ENCODE data around the gene ZNF277.
A peak's percentile ranks its signal among the peaks of the same experiment; 100 is the strongest.

Gene ZNF277

DNA sequence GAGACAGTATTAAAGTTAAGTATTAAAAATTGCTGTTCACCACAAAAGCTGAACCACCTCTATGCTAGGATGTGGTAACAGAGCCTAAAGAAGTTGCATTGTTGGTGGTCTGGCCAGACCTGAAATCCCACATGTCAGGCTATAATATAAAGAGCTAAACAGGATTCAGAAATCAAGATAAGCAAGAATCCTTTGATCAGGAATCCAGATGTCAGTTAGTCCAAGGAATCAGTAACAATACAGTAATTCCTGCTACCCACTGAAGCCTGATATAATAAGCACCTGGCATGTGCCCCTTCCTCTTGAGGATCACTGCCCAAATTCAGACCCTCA, 48.9 kb downstream of the ZNF277 start:
- DNase-seq, result no peak

DNA sequence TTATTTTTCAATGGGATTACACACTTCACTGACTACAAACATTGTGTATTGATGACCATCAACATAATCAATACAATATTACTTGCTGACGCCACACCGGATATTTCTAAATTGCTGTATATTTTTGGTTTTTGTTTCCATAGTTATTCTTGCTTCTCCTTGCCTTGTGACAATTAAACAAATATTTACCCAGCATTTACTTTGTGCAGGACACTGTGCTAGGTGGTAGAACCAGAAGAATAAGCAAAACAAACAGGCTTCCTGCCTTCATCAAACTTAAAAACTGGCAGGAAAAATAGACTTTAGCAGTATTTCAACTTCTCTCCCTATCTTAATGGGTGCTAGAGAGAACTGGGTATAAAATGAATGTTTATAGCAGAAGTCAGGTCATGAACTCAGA, 50.6 kb downstream of the ZNF277 start:
- DNase-seq, result no peak

DNA sequence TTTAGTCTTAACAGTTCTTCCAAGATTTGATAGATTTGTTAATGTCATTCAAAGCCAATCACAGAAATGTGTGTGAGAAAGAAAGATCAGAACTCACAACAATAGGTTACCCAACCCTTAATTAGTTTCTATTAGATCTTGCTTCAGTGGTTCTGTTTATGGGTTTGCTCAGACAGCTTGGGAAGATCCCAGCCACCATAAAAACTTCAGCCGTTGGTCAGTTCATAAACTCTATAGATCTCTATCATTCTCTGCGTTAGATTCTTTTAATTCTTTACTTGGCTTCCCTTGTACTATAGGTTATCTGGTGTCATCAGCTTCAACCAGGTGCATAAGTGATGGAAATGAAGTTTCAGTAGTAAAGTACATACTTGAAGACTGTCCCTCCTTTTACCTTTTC, 54.4 kb downstream of the ZNF277 start:
- DNase-seq, result no peak

DNA sequence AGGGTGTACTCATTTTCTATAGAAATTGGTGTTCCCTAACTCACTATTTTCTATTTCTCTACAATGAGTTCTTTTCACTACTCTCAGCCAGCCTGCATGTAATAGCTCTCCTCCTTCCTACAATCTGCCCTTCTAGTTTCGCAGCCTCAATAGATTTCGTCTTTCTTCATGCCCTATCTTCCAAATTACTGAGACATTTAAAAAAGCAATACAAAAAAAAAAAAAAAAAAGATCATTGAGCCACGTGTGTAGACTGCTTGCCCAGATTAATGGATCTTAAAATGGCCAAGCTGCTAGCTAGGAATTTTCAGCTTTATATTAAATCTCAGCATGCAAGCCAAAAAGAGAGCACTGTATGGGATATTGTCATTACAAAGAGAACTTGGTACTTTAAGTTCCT, 55.5 kb downstream of the ZNF277 start:
- DNase-seq, result no peak

DNA sequence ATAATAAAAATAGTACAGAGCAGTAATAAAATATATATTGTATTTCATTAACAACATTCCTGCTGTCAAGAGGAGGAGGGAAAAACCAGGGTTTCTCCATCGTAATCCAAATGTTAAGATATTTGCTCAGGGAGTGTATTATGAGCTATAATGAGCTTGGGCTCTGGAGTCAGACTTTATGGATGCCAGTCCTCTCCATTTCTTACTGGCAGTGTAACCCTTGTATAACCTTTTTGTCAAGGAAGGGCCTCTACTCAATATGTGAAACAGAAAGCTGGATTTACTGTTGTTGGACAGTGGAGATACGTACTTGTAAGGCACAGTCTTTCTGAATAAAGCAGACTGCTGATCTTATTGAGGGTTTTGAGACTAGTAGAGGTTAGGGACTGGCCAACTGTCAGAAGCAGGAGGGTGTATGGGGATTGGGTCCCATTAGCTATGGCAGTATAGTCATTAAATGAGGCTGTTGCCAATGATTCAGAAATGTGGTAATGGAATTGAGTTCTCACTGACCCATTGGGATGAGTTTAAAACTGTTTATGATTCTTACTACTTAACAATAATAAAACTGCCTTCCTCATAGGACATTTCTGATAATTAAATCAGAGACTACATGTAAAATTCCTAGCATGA, 56.5 kb downstream of the ZNF277 start:
- DNase-seq, result no peak

DNA sequence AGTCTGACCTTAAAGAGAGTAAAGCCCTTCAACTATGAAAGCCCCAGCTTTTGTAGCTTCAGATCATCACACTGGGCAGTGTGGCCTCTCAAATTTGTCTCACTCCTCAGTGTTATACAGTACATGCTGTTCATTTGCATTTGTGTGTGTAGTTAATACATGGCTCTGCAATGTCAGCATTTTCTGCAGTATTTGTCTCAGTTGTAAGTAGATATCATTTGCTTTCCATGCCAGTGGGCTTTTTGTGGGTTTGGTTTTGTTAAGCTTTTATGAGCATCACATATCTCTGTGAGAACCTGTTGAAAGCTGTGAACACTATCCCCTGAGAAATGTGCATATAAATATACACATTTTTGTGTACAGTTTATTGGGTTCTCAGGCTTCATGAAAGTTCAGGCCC, 57.0 kb downstream of the ZNF277 start:
- no peak for DNase-seq

DNA sequence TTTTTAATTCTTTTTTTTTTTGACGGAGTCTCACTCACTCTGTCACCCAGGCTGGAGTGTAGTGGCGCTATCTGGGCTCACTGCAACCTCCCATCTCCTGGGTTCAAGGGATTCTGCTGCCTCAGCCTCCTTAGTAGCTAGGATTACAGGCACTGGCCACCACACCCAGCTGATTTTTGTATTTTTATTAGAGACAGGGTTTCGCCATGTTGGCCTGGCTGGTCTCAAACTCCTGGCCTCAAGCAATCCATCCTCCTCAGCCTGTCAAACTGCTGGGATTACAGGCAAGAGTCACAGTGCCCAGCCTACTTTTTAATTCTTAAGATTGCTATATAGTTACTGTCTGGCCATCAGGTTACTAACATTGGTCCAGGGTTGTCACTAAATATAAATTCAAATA, 59.6 kb downstream of the ZNF277 start:
- no peak for DNase-seq

DNA sequence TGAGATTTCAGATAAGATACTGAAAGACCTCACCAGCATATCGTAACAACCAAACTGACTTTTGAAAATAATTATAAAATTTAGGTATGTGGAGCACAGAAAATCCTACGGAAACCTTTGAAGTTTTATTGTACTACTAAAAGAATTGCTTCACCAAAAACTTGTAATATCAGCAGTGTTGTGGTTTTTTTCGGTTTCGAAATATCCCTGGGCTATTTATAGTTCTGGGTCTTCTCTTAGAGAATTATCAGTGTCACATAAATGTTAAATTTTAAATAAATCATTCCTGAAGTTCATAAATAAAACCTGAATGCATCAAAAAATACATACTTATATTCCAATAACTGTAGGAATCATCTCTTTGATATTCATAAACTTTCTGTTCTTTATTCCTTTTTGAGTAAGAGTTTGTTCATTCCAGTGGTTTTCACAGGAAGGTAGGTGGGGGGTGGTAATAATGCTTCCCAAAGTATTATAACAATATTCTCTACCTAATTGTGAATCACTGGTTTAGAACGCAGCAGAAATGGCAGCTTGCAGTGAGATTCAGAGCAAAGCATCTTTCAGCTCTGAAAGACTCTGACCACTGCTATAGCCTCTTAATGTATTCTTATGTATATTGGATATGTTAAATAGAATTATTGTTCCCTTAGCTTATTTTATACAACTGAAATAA, 60.2 kb downstream of the ZNF277 start:
- DNase-seq, result peak; percentile 51 to 53

DNA sequence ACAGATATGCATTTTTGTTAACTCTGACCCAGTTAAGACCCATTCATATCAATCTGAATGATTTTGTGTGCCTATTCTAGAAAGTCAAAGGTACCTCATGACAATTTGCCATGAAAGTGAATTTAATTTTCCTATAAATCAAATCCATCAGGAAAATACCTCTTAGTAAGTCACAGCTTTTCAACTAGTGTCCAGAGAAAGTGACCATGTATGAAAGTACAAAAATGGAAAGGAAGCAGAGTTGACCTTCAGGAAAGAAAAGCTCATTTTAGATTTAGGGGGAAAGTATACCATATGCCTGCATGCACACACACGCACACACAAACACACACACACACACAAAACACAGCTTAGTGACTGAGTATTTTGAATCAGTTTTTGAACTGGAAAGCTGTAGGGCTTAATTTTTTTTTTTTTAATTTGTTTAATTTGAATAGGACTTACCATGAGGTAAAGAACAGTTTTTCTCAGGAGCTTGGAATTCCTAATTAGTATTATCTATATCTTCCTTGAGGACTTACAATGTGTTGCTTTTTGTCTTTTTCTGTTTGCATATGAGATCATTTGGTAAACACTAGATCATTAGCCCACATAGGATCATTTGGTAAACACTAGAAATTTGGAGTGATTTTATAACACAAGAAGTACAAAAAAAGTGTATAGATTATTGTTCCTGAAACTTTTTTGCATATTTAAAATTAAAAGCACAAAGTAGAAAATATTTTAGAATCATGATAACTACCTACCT, 61.6 kb downstream of the ZNF277 start:
- DNase-seq, result no peak

DNA sequence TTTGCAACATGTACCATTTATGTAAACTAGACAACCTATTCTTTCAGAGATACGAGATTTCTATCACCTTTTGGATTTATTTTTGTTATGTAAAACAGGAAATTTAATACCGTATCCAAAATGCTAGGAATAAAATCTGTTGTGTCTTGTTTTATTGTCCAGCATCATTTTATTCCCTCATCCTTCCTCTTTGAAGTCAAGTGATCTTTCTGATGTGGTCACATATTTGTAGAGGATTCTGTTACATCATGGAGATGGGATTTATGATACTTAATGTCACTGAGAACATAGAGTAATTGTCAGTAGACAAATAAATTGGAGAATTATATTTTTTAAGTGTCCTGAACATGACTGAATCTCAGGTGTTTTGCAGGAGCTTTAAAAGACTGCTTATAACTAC, 64.7 kb downstream of the ZNF277 start:
- DNase-seq, result no peak

DNA sequence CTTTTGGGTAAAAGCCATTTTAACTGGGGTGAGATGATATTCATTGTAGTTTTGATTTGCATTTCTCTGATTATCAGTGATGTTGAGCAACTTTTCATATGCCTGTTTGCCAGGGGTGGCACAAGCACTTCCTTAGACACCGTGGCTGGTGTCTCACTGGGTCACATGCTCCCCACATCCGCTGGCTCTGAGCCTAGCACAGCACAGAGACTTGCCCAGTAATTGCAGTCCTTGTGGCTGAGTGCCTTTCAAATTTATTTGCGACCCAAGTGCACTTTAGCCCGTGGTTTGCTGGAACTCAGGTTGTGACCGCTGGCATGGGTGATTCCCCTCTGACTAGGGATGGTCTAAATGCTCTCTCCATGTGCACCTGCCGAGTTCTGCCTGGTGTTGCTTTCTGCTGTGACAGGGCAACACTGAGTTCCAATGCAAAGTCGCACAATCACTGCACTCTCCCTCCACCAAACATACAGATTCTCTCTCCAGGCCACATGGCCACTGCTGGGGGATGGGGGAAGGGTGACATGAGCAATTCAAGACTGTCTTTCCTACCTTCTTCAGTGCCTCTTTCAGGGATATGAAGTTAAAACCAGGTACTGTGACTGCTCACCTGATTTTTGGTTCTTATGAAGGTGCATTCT, 66.5 kb downstream of the ZNF277 start:
- DNase-seq, result peak in 1 of 2 experiments; percentile 20

DNA sequence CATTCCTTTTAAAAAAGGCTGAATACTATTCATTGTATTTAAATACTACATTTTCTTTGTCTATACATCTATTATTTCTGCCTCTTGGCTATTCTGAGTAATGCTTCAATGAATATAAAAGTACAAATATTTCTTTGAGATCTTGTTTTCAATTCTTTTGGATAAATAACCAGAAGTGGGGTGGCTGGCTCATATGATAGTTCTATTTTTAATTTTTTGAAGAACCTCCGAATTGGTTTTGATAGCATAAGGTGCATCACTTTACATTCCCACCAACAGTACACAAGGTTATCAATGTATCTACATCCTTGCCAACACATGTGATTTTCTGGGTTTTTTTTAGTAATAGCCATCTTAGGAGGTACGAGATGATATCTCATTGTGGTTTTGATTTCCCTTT, 72.5 kb downstream of the ZNF277 start:
- DNase-seq, result no peak

DNA sequence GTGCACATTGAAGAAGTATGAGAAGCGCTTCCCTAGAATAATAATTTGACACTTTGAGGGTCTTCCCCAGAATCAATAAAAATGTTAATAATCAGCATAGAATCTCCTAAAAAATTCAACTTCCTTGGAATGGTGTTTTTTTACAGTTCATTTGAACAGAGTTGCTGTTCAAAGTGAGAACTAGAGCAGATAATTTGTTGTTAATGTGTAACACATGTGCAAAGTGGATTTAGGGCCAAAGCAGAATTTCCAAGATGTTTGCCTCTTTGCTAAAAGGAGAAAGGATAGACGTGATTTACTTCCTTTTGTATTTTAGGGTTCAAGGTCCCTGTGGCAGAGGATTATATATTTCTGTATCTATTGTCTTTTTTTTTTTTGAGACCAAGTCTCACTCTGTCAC, 73.8 kb downstream of the ZNF277 start:
- DNase-seq, result no peak

DNA sequence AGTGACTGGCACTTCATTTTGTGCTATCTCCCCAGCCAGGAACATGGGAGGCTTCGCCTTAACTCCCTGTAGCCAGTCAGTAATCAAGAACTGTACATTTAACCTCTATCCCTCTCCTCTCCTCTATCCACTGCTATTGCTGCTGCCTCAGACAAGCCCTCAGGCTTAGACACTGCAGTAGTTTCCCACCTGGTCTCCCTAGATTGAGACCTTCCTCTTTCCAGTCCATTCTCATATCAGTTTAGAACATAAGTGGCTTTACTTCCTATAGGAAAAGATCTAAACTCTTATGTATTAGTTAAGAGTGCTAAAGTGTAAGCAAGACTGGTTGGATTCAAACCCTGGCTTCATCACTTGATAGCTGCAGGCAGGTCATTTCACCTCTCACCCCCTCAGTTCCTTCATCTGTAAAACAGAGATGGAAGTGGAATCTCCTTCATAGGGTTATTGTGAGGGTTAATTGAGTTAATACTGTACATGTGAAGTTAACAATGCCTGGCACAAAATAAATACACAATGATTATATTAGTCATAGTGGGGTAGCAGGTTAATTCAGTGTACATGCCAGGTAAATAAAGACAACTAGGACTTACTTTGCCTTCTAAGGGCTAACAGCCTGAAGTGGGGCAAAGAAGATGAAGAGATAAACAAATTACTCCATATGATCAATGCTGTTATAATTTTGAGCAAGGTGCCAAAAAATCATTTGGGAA, 76.1 kb downstream of the ZNF277 start:
- no peak for DNase-seq

DNA sequence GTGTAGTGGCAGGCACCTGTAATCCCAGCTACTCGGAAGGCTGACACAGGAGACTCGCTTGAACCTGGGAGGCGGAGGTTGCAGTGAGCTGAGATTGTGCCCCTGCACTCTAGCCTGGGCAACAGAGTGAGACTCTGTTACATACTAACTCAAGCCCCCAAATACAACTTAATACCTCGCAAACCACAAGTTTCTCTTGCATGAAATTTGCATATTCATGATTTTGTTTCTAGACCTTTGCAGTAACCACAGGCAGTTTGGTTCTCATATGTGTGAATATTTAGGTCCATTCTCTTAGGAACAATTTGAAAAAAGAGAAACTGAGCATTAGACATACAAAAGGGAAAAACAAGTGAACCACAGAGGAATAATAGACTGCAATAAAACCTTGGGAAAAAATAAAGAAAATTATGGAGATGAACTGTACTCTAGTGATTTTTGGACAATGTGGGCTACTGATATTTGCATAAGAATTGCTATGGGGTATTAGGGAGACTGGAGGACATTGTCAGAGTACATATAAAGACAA, 77.0 kb downstream of the ZNF277 start:
- DNase-seq, result no peak

DNA sequence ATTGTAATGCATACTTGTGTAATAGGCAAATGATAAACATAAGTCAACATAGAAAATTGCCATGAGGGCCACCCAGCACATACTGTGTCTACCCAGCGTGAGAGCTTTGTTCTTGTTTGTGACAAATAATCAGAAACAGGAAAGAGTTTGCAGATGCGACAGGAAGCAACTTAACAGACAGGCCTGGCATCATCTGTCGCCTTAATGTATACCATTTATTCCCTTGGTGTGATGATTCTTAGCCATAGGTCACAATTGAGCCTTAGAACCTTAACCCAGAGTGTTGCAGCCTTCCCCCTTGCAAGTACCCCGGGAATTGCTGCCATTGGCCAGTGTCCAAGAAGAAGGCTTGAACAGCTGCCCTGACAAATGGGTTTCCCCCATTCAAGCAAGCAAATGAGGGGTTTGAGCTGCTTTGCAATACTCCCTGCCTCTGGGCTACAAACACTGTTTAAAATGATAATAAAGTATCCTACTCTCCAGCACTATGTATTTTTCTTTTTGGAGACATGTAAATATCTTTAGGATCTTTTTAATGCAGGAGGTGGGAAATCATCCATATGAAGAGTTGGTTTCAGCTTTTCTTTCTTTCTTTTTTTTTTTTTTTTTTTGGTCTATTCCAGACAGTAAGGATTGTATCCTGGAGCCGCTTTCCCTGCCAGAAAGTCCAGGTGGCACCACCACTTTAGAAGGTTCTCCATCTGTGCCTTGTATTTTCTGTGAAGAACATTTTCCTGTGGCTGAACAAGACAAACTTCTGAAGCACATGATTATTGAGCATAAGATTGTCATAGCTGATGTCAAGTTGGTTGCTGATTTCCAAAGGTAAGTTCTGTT, 80.0 kb downstream of the ZNF277 start:
- DNase-seq, result no peak

DNA sequence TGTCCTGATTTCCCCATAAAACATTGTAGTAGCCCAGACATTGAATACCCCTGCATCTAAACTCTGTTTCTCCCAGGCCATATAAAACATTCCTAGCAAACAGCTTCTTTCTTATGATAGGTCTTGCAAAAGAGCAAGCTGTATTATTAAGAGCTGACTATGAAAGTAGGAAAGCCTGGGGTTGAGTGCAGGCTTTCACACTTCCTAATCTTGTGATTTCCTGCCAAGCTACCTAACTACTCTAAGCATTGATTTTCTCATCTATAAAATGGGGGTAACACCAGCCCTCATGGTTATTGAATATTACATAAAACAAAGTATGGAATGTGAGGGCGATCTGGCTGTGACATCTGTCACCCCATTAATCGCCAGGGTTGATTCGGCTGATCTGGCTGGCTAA, 81.8 kb downstream of the ZNF277 start:
- no peak for DNase-seq

DNA sequence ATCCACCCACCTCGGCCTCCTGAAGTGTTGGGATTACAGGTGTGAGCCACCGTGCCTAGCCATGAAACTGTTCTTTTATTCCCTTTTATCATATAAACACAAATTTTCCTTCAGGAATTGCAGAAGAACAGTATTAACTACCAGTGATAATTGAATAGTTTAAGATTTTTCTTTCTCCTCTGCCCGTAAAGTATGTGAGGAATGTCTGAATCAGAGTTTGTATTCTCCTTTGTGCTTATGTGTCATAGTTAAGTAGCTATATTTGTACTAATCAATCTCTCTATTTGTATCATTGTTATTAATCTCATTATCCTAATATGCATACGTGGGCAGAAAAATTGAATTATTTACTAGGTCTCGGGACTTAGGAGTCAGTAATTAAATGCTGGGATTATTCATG, 83.6 kb downstream of the ZNF277 start:
- no peak for DNase-seq

DNA sequence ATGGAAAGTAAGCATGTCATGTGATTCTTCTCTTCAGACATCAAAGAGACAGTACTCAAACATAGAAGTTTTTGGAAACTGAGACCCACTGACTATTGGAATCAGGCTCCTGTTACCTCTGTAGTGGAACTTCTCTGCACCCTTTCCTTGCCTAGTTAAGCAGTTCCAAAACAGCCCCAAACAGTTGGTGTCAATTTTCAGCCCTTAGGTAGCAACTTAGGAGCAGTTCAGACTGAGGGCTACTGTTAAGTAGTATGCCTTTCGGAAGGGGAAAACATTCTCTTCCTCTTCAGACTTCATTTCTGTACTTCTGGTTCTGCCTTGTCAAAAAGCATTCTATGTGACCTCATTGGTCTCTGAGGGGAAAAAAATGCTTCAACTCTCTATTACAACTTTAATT, 85.7 kb downstream of the ZNF277 start:
- DNase-seq, result no peak

DNA sequence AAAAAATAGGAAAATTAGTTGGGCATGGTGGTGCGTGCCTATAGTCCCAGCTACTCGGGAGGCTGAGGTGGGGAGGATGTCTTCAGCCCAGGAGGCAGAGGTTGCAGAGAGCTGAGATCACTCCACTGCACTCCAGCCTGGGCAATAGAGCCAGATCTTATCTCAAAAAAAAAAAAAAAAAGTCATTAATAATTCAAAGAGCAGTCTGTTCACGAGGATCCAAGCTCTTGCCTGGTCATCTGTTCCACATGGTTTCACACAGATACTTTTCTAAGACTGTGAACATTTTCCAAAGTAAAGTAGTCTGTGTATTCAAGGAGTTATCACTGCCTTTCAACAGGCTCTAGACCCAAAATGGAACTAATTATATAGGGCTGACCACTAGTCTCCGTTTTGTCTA, 86.9 kb downstream of the ZNF277 start:
- no peak for DNase-seq

DNA sequence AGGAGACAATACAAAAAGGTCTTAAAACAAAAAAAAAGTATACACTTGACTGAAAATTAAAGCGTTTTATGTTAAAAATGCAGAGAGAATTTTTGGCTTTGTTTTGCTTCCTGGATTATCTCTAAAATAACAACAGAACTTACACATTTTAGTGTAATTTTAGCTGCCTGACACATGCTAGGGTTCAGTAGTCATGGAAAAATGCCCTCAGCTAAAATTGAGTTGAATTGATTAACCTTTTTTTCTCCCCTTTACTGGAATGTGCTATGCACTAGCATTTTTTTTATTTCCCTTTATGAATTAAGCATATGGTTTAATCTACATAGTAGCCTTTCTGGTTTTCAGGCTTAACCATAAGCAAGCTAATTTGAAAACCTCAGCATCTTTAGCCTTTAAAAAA, 89.9 kb downstream of the ZNF277 start:
- DNase-seq, result no peak

DNA sequence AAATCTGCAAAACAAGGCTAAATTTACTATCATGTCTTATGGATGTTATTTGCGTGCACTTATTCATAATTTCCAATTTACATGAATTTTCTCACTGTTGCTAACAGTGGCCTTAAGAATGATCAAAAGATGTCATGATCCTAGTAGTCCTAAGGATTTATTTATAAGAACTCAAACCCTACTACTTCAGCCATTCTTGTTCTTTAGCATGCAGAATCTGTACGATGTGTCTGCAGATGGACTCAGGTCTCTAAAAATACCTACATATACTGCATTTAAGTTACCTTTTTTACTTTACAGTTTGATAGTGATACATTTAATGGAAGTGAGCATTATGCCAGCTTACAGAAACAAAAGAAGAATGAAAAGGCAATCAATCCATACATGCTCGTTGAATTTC, 91.2 kb downstream of the ZNF277 start:
- no peak for DNase-seq

Data from AML-193 (cell line).